Endothelial cell of umbilical vein (primary cell): ENCODE measurements around the gene NOD2. TPM values are rescaled to one million over a fixed set of nuclear protein-coding genes. Genes with fewer than 3 reads are reported as not detected.

Source experiments
- BruUV-seq: library from RNA; stranded (reverse); fragments of 400-500 nt; replicated peaks from 2 replicates; lab custom pipeline; 2021; lab: Mats Ljungman, UMichigan
- CTCF ChIA-PET: fragments of 300-600, 350-600 bp; sonication (Branson Sonifier 250); formaldehyde crosslinking; loops from one replicate; lab custom pipeline; 2021; ENCODE audit warnings: antibody characterized with exemption, inconsistent platforms; lab: Charles Lee
- POLR2A ChIA-PET: fragments of 300-600, 350-600 bp; sonication (Branson Sonifier 250); formaldehyde crosslinking; loops from one replicate; lab custom pipeline; 2021; ENCODE audit warnings: antibody characterized with exemption, inconsistent platforms; lab: Charles Lee
- DNase-seq: peaks from one replicate; pipeline ENCODE4 v3.0.0-alpha.2; 2011; ENCODE audit warnings: low read depth, low spot score
- FAIRE-seq: peaks from 2 replicates; lab custom pipeline; 2011; peaks lifted over from hg19 to GRCh38; lab: Jason Lieb, UNC
- H2AFZ ChIP-seq: 2 replicates; pipeline ENCODE4 v1.6.0; 2012; ENCODE audit warnings: low read depth, low read length, control low read depth, inconsistent platforms
- H3K27ac ChIP-seq: 2 replicates; pipeline ENCODE4 v1.5.1; 2011; ENCODE audit warnings: low read depth, mild to moderate bottlenecking, control low read depth, low read length, moderate library complexity; ENCODE audit not compliant: insufficient read depth
- H3K27me3 ChIP-seq, 2 experiments: 2 replicates each; pipeline versions ENCODE4 v1.6.0 to v1.6.1; 2011; ENCODE audit warnings: low read length in 2 of 2, mixed read lengths in 1 of 2; ENCODE audit not compliant: control insufficient read depth in 2 of 2, insufficient read depth in 2 of 2
- H3K36me3 ChIP-seq, 2 experiments: 2 replicates in 1 of 2; 3 replicates in 1 of 2; pipeline ENCODE4 v1.5.1; 2011; ENCODE audit warnings: low read length in 2 of 2, mild to moderate bottlenecking in 1 of 2, moderate library complexity in 1 of 2; ENCODE audit not compliant: control insufficient read depth in 2 of 2, insufficient read depth in 2 of 2; ENCODE audit errors: extremely low read depth in 1 of 2
- H3K4me1 ChIP-seq: 3 replicates; pipeline ENCODE4 v1.5.1; 2011; ENCODE audit warnings: mild to moderate bottlenecking, low read length; ENCODE audit not compliant: control insufficient read depth, insufficient read depth; ENCODE audit errors: extremely low read depth
- H3K4me2 ChIP-seq: 2 replicates; pipeline ENCODE4 v1.6.1; 2011; ENCODE audit warnings: low read length, control low read depth, mixed read lengths; ENCODE audit not compliant: insufficient read depth
- H3K4me3 ChIP-seq, 3 experiments: fragments of 200-600 bp in 1 of 3; sonication (generic), shearing (Covaris generic) in 1 of 3; replicated peaks in 1 of 3; 2 replicates each; pipeline ENCODE4 v1.5.1; 2011 to 2016; ENCODE audit warnings: control low read depth in 3 of 3, low read length in 3 of 3, mild to moderate bottlenecking in 2 of 3, inconsistent platforms in 1 of 3, low read depth in 1 of 3, moderate library complexity in 1 of 3; ENCODE audit not compliant: insufficient read depth in 1 of 3
- H3K79me2 ChIP-seq: 2 replicates; pipeline ENCODE4 v1.6.0; 2012; ENCODE audit warnings: low read length, inconsistent platforms; ENCODE audit not compliant: control insufficient read depth, insufficient read depth
- H3K9ac ChIP-seq: replicated peaks from 2 replicates; pipeline ENCODE3; 2011; ENCODE audit warnings: low read length, control low read depth; ENCODE audit not compliant: insufficient read depth; ENCODE audit errors: extremely low read depth
- H3K9me1 ChIP-seq: replicated peaks from 3 replicates; pipeline ENCODE4 v1.6.0; 2011; ENCODE audit warnings: mild to moderate bottlenecking, low read length; ENCODE audit not compliant: control insufficient read depth, insufficient read depth; ENCODE audit errors: extremely low read depth
- H3K9me3 ChIP-seq: replicated peaks from 2 replicates; pipeline ENCODE4 v1.5.1; 2012; ENCODE audit warnings: low read length, inconsistent platforms; ENCODE audit not compliant: control insufficient read depth, insufficient read depth
- H4K20me1 ChIP-seq: replicated peaks from 2 replicates; pipeline ENCODE3; 2011; ENCODE audit warnings: mild to moderate bottlenecking, low read length; ENCODE audit not compliant: control insufficient read depth, insufficient read depth; ENCODE audit errors: extremely low read depth
- CTCF ChIP-seq, 2 donors: IDR thresholded peaks; 1 replicate in 1 of 2; 2 replicates in 1 of 2; pipeline ENCODE4 v1.5.1; 2011; ENCODE audit warnings: low read length in 2 of 2, mild to moderate bottlenecking in 2 of 2, moderate library complexity in 2 of 2, control low read depth in 1 of 2, inconsistent platforms in 1 of 2, low read depth in 1 of 2; ENCODE audit not compliant: insufficient read depth in 1 of 2; ENCODE audit errors: extremely low read depth in 1 of 2
- EZH2 ChIP-seq: IDR thresholded peaks from 2 replicates; pipeline ENCODE4 v1.6.1; 2012; ENCODE audit warnings: borderline replicate concordance, low read depth, mild to moderate bottlenecking, moderate library complexity, low read length, inconsistent platforms; ENCODE audit not compliant: severe bottlenecking
- FOS ChIP-seq: IDR thresholded peaks from 2 replicates; pipeline ENCODE4 v1.6.1; 2011; ENCODE audit warnings: mild to moderate bottlenecking, low read length, moderate library complexity, borderline replicate concordance; ENCODE audit not compliant: insufficient read depth
- GATA2 ChIP-seq: IDR thresholded peaks from 2 replicates; pipeline ENCODE4 v1.7.0; 2011; ENCODE audit warnings: low read depth, mild to moderate bottlenecking, moderate library complexity, mixed read lengths, low read length; ENCODE audit not compliant: insufficient read length, insufficient read depth
- JUN ChIP-seq: IDR thresholded peaks from 2 replicates; pipeline ENCODE4 v1.6.1; 2011; ENCODE audit warnings: borderline replicate concordance, low read depth; ENCODE audit not compliant: insufficient read length, insufficient read depth
- MAX ChIP-seq: IDR thresholded peaks from 2 replicates; pipeline ENCODE4 v1.6.1; 2011; ENCODE audit not compliant: insufficient read depth, insufficient read length
- MYC ChIP-seq: IDR thresholded peaks from one replicate; pipeline ENCODE4 v1.6.1; 2011; ENCODE audit warnings: mild to moderate bottlenecking, low read depth, low read length
- POLR2A ChIP-seq: IDR thresholded peaks from 2 replicates; pipeline ENCODE4 v1.6.1; 2012; ENCODE audit warnings: low read depth, mild to moderate bottlenecking, control low read depth, low read length
- POLR2AphosphoS5 ChIP-seq: IDR thresholded peaks from 2 replicates; pipeline ENCODE4 v1.6.1; 2012; ENCODE audit warnings: low read depth, mild to moderate bottlenecking, control low read depth, low read length, moderate library complexity; ENCODE audit not compliant: insufficient read depth
- dilution Hi-C: fragments of 300-500 bp; cut with MboI; formaldehyde crosslinking; loops from one replicate; pipeline ENCODE4 v1.15.0; 2019; ENCODE audit warnings: low sequenced_read_pairs; ENCODE audit not compliant: extremely low pct_ligation_motif_present
- intact Hi-C: fragments of 100-400 bp; cut with micrococcal nuclease; formaldehyde crosslinking; loops from one replicate; pipeline ENCODE4 v1.10.0; 2022
- polyA plus RNA-seq, 4 experiments: library from polyadenylated mRNA; depleted of rRNA in 3 of 4; stranded (reverse) in 3 of 4; unstranded in 1 of 4; fragments of >200 nt; gene quantifications; 2 replicates each; pipeline versions ENCODE4 v1.2.1 to v1.2.3, GENCODE V29; 2011 to 2012; ENCODE audit warnings: missing spikeins in 1 of 4
- total RNA-seq: library from RNA; stranded (reverse); gene quantifications from 2 replicates; pipeline ENCODE4 v1.2.3, GENCODE V29; 2021

Gene NOD2
- total and polyA plus RNA-seq, 2 donors (not counting 3 experiments of a cell fraction or from before 2014, with no cell fraction given), result 0.07 to 0.58 TPM

- Histone ChIP-seq H3K27ac (no peak overlapping the region), H3K9ac (no peak overlapping the region), H3K4me1 (no peaks in the 10 kb centered on the region), H3K36me3 (no peaks in the 10 kb centered on the region), H3K79me2 (no peaks in the 10 kb centered on the region), H3K4me2 (no peak overlapping the region), H3K27me3 (no peaks in the 10 kb centered on the region), H3K4me3 (no peak overlapping the region), H3K9me1 (no peaks in the 10 kb centered on the region), H3K9me3 (no peaks in the 10 kb centered on the region), H2AFZ (no peak overlapping the region), H4K20me1 (no peaks in the 10 kb centered on the region)
- CTCF ChIA-PET, result interaction anchor here (0.6 to 1.0 kb wide), 4 partner anchors 9 to 51 kb away, joined by 3 to 13 read pairs (median 3); no protein-coding TSS in a partner anchor
- dilution Hi-C loops (no loop called here), intact Hi-C loops (no loop called here)
- POLR2A ChIA-PET, result no interaction called here
- DNase-seq, result no peak
- no peak for FAIRE-seq
- no TSS peak for BruUV-seq
- no peak for TF ChIP-seq EZH2
Measured at GRCh38 chr16:50644729-50645128, 48.7 kb upstream of the NOD2 start.

- DNase-seq (no peak), FAIRE-seq (no peak)
- Histone ChIP-seq H4K20me1 (no peaks in the 10 kb centered on the region), H3K27me3 (no peaks in the 10 kb centered on the region), H3K4me1 (no peaks in the 10 kb centered on the region), H2AFZ (no peak overlapping the region), H3K9me3 (no peaks in the 10 kb centered on the region), H3K79me2 (no peaks in the 10 kb centered on the region), H3K36me3 (no peaks in the 10 kb centered on the region), H3K4me3 (no peak overlapping the region), H3K27ac (no peak overlapping the region), H3K4me2 (no peak overlapping the region), H3K9me1 (no peaks in the 10 kb centered on the region), H3K9ac (no peak overlapping the region)
- POLR2A ChIA-PET, result no interaction called here
- CTCF ChIA-PET, result interaction anchor here (1.1 to 1.4 kb wide), 2 partner anchors 20 to 52 kb away, joined by 3 to 4 read pairs; no protein-coding TSS in a partner anchor
- intact Hi-C loops, result no loop called here
- dilution Hi-C loops, result no loop called here
- BruUV-seq, result no TSS peak
- TF ChIP-seq MAX, result no peak
- no peak for TF ChIP-seq POLR2AphosphoS5
- no peak for TF ChIP-seq FOS
- TF ChIP-seq CTCF (IDR thresholded peaks at IDR 0.05; ENCODE audit: extremely low read depth in 1 of 2, insufficient read depth in 1 of 2, low read depth in 1 of 2, low read length in 2 of 2), result no peak
- no peak for TF ChIP-seq GATA2
- no peak for TF ChIP-seq JUN
- TF ChIP-seq EZH2, result no peak
- TF ChIP-seq POLR2A, result no peak
- TF ChIP-seq MYC, result no peak
Measured at GRCh38 chr16:50645563-50646220, 47.7 kb upstream of the NOD2 start.
